Fibroblast of lung (primary cell): ENCODE data around the gene RAB5IF. TPM values are rescaled to one million over a fixed set of nuclear protein-coding genes. Genes with fewer than 3 reads are reported as not detected.

Experiments used
- DNase-seq, 2 donors: peaks; one replicate each; pipeline versions ENCODE4 v3.0.0 to v3.0.0-alpha.2; 2010; ENCODE audit warnings: low read depth in 2 of 2
- H2AFZ ChIP-seq: 2 replicates; pipeline ENCODE4 v1.5.1; 2012; ENCODE audit warnings: low read length, control low read depth, inconsistent platforms
- H3K27ac ChIP-seq: 2 replicates; pipeline ENCODE4 v1.5.1; 2011; ENCODE audit warnings: low read length, control low read depth; ENCODE audit not compliant: insufficient read depth
- H3K27me3 ChIP-seq: 2 replicates; pipeline ENCODE4 v1.5.1; 2011; ENCODE audit warnings: mild to moderate bottlenecking, low read length; ENCODE audit not compliant: control insufficient read depth, insufficient read depth
- H3K36me3 ChIP-seq: 2 replicates; pipeline ENCODE4 v1.5.1; 2011; ENCODE audit warnings: low read length; ENCODE audit not compliant: control insufficient read depth, insufficient read depth
- H3K4me1 ChIP-seq: 2 replicates; pipeline ENCODE4 v1.5.1; 2011; ENCODE audit warnings: low read length; ENCODE audit not compliant: control insufficient read depth, insufficient read depth; ENCODE audit errors: extremely low read depth
- H3K4me2 ChIP-seq: 2 replicates; pipeline ENCODE4 v1.5.1; 2011; ENCODE audit warnings: low read length, control low read depth; ENCODE audit not compliant: insufficient read depth; ENCODE audit errors: extremely low read depth
- H3K4me3 ChIP-seq, 4 experiments: fragments of 200-600 bp in 1 of 4; sonication (generic) in 1 of 4; replicated peaks in 1 of 4; 2 replicates each; pipeline ENCODE4 v1.5.1; 2011 to 2016; ENCODE audit warnings: low read length in 4 of 4, low read depth in 3 of 4, mild to moderate bottlenecking in 3 of 4, control low read depth in 2 of 4, inconsistent platforms in 1 of 4, mixed read lengths in 1 of 4; ENCODE audit not compliant: insufficient read depth in 1 of 4; ENCODE audit errors: control extremely low read depth in 1 of 4
- H3K79me2 ChIP-seq: 2 replicates; pipeline ENCODE4 v1.5.1; 2012; ENCODE audit warnings: mild to moderate bottlenecking, low read length, inconsistent platforms; ENCODE audit not compliant: control insufficient read depth, insufficient read depth
- H3K9ac ChIP-seq: 2 replicates; pipeline ENCODE4 v1.5.1; 2011; ENCODE audit warnings: mild to moderate bottlenecking, low read length, control low read depth; ENCODE audit not compliant: insufficient read depth
- H3K9me3 ChIP-seq: 2 replicates; pipeline ENCODE4 v1.5.1; 2012; ENCODE audit warnings: low read depth, low read length; ENCODE audit not compliant: control insufficient read depth, insufficient read depth
- H4K20me1 ChIP-seq: 2 replicates; pipeline ENCODE4 v1.5.1; 2011; ENCODE audit warnings: low read length; ENCODE audit not compliant: control insufficient read depth, insufficient read depth; ENCODE audit errors: extremely low read depth
- EZH2 ChIP-seq: IDR thresholded peaks from 2 replicates; pipeline ENCODE4 v1.5.1; 2012; ENCODE audit warnings: low read length, control low read depth, mild to moderate bottlenecking; ENCODE audit errors: missing control alignments
- polyA plus RNA-seq, 2 donors: library from polyadenylated mRNA; depleted of rRNA in 1 of 2; stranded (reverse) in 1 of 2; unstranded in 1 of 2; fragments of >200 nt; gene quantifications; 2 replicates each; pipeline ENCODE4 v1.2.1, GENCODE V29; 2011 to 2012; ENCODE audit warnings: missing spikeins in 1 of 2
- total RNA-seq: library from RNA; depleted of rRNA; stranded (reverse); fragments of >200 nt; gene quantifications from 2 replicates; pipeline ENCODE4 v1.2.1, GENCODE V29; 2014
- TF ChIP-seq, protein P1 (sequence below), 2 donors: IDR thresholded peaks in 1 of 2; conservative IDR thresholded peaks in 1 of 2; 1 replicate in 1 of 2; 2 replicates in 1 of 2; pipeline ENCODE4 v1.5.1; 2011 to 2012; ENCODE audit warnings: low read length in 2 of 2, control low read depth in 1 of 2, inconsistent platforms in 1 of 2, low read depth in 1 of 2, mild to moderate bottlenecking in 1 of 2

Gene RAB5IF
- total and polyA plus RNA-seq, 2 donors (not counting 1 experiment from before 2014, with no cell fraction given): 58.0 to 104 TPM

DNA sequence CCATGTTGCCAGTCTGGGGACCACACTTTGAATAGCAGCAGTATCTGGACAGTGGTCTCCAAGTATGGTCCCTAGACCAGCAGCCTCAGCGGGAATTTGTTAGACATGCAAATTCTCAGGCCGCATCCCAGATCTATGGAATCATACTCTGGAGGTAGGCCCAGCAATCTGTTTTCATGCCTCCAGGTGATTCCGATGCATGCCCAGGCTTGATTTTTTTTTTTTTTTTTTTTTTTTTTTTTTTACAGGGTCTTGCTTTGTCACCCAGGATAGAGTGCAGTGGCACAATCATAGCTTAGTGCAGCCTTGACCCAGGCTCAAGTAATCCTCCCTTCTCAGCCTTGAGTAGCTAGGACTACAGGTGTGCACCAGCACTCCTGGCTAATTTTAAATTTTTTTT, 41.1 kb downstream of the RAB5IF start:
- no peak for TF ChIP-seq EZH2
- TF ChIP-seq, protein P1, sequence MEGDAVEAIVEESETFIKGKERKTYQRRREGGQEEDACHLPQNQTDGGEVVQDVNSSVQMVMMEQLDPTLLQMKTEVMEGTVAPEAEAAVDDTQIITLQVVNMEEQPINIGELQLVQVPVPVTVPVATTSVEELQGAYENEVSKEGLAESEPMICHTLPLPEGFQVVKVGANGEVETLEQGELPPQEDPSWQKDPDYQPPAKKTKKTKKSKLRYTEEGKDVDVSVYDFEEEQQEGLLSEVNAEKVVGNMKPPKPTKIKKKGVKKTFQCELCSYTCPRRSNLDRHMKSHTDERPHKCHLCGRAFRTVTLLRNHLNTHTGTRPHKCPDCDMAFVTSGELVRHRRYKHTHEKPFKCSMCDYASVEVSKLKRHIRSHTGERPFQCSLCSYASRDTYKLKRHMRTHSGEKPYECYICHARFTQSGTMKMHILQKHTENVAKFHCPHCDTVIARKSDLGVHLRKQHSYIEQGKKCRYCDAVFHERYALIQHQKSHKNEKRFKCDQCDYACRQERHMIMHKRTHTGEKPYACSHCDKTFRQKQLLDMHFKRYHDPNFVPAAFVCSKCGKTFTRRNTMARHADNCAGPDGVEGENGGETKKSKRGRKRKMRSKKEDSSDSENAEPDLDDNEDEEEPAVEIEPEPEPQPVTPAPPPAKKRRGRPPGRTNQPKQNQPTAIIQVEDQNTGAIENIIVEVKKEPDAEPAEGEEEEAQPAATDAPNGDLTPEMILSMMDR (conservative IDR thresholded peaks at IDR 0.05 in 1 of 2, IDR thresholded peaks at IDR 0.05 in 1 of 2; ENCODE audit: low read depth in 1 of 2, low read length in 2 of 2): no peak
- no peaks in the 10 kb centered on the region for H3K4me1 ChIP-seq

GRCh38 chr20:36647196-36648121, 41.9 kb downstream of the RAB5IF start:
- no peak overlapping the region for H3K4me2 ChIP-seq
- H3K9me3 ChIP-seq: no peaks in the 10 kb centered on the region
- H3K27me3 ChIP-seq: no peaks in the 10 kb centered on the region
- TF ChIP-seq, protein P1 (conservative IDR thresholded peaks at IDR 0.05 in 1 of 2, IDR thresholded peaks at IDR 0.05 in 1 of 2; ENCODE audit: low read depth in 1 of 2, low read length in 2 of 2): no peak
- no peak for TF ChIP-seq EZH2
- H2AFZ ChIP-seq: no peak overlapping the region
- no peaks in the 10 kb centered on the region for H3K36me3 ChIP-seq
- DNase-seq: no peak
- no peaks in the 10 kb centered on the region for H3K4me1 ChIP-seq
- no peak overlapping the region for H3K27ac ChIP-seq
- H3K4me3 ChIP-seq: no peak overlapping the region
- no peaks in the 10 kb centered on the region for H4K20me1 ChIP-seq
- H3K9ac ChIP-seq: no peak overlapping the region
- H3K79me2 ChIP-seq: no peaks in the 10 kb centered on the region

More for the DNA sequence above, 41.1 kb downstream of the RAB5IF start:
- no peak overlapping the region for H3K4me2 ChIP-seq
- H3K27ac ChIP-seq: no peak overlapping the region
- DNase-seq: no peak
- H3K9ac ChIP-seq: no peak overlapping the region
- no peaks in the 10 kb centered on the region for H4K20me1 ChIP-seq
- H3K4me3 ChIP-seq: no peak overlapping the region
- H3K36me3 ChIP-seq: no peaks in the 10 kb centered on the region
- H3K27me3 ChIP-seq: no peaks in the 10 kb centered on the region
- no peaks in the 10 kb centered on the region for H3K9me3 ChIP-seq
- no peaks in the 10 kb centered on the region for H3K79me2 ChIP-seq
- H2AFZ ChIP-seq: no peak overlapping the region

GRCh38 chr20:36653456-36653855, 47.9 kb downstream of the RAB5IF start:
- Histone ChIP-seq H3K4me1 (no peaks in the 10 kb centered on the region), H3K9me3 (no peaks in the 10 kb centered on the region), H3K27ac (no peak overlapping the region), H2AFZ (no peak overlapping the region), H3K9ac (no peak overlapping the region), H3K36me3 (no peaks in the 10 kb centered on the region), H3K4me3 (no peak overlapping the region), H3K27me3 (no peaks in the 10 kb centered on the region), H3K79me2 (no peaks in the 10 kb centered on the region), H3K4me2 (no peak overlapping the region), H4K20me1 (no peaks in the 10 kb centered on the region)
- no peak for DNase-seq
- no peak for TF ChIP-seq EZH2
- TF ChIP-seq, protein P1 (conservative IDR thresholded peaks at IDR 0.05 in 1 of 2, IDR thresholded peaks at IDR 0.05 in 1 of 2; ENCODE audit: low read depth in 1 of 2, low read length in 2 of 2): no peak
